GM19023 (cell line): ENCODE measurements around the gene KDM5A.
"Not testable (repeated sequence)": the region's sequence is repeated elsewhere in the genome, so short reads cannot be mapped to it uniquely, and the experiment has no call there.

Experiments
- ATAC-seq: cut with Tn5 transposase; IDR thresholded peaks from one replicate; pipeline ENCODE4 v1.9.1; 2021; ENCODE audit warnings: mild to moderate bottlenecking, moderate library complexity; ENCODE audit not compliant: unreplicated experiment

KDM5A gene

DNA sequence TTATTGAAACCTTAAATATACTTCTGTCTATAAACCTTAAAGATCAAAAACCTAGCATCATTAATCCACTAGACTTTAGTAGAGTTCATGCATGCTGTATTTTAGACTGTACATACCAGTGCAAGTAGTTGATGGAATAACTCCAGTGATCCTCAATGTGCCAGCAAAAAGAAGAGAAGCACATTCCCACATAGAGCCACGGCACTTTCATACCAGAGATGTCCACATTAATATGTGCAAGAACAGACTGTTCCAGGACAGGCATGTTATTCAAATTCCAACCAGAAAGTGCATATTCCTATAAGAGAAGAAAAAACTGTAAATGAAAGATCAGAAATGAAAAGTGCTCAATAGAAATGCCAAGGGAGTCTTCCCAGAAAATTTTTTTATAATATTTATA is 55.0 kb downstream of the KDM5A start:
- no peak for ATAC-seq

DNA sequence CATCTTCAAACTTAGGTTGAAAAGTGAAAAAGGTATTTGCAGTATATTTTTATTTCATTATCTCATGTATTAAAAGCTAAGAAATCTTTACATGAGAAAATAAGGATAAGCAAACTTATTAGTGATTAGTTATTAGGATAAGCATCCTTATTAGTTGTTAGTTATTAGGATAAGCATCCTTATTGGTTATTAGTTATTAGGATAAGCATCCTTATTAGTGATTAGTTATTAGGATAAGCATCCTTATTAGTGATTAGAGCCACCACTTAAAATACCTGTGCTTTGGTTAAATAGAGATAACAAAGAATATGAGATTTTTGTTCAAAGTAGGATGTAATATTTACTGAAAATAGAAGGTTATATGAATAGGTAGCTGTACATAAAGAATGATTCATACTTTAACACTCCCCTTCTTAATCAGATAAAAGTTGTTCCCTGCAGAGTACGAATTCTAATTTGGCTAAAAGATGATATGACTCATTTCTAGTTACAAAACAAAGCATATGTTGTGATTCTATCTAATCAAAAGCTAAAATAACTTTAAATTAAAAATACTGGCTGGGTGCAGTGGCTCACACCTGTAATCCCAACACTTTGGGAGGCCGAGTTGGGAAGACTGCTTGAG is 56.4 kb downstream of the KDM5A start:
- ATAC-seq, result no peak

DNA sequence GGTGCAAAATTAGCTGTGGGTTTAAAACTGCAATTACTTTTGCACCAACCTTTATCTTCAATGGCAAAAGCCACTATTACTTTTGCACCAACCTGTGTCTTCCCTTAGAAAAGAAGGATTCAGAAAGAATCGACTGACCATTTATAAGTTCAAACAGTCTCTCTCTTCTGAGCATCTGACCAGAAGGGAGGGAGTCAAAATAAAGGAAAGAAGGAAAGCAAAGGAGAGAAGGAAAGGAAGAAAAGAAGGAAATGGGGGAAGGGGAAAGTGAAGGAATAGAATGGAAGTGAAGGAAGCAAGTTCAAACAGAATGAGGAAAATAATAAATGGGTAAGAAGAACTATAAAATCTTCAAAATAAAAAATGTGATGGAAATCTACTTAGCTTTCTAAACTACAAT is 57.8 kb downstream of the KDM5A start:
- ATAC-seq, result no peak

DNA sequence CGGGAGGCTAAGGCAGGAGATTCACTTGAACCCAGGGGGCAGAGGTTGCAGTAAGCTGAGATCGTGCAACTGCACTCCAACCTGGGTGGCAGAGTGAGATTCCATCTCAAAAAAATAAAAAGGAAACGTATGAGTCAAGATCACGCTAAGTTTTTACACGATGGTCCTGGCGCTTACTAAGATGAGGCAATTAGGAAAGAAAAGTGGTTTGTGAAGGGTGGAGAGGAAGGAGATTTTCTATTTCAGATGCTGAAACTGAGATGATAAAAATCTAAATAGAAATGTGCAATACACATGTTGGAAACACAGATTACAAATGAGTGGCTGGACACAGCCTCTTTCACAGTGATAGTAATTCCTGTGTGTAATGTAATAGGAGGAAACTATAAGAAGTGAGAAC is 63.2 kb downstream of the KDM5A start:
- no peak for ATAC-seq

DNA sequence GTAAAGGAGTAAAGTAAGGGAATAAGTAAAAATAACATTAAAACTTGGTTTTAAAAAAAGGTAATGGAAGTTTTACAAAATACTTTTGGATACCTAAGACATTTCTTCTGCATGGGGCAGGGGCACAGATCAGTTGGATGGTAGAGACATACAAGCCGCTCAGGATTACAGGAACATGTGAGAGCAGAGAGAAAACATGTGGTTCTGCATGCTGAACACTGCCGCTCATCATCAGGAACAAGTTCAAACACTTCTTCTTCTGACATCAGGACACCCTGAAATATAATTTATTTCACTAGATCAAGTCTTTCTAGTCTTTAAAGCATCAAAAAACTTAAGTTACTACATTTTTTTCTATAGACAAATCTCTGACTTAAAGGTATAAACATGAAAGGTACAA is 65.6 kb downstream of the KDM5A start:
- no peak for ATAC-seq

DNA sequence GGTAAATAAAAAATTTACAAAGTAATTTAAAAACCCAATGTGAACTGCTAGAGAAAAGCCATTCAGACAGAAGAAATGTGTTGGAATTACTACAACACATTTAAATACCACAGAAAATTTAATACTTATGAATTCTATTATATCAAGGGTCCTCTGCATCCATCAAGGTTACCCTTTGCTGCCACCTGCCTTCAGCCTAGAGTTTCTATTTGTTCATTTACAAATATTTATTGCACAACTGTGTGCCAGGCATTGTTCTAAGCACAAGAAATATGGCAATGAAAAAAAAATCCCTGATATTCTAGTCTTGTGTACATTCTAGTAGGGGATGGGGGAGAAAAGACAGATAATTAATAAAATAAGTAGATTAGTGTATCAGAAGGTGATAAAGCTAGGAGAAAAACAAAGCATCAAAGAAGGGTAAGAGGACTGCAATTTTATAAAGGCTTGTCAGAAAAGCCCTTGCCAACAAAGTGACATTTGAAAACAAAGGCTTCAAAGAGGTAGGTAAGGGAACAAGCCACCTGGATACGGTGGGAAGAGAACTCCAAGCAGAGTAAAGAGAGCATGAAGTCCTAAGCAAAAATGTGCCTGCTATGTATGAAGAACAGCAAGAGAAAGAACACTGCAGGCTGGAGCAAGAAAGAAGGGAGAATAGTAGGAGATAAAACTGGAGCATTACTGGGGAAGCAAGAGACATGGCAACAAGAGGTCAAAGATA is 67.4 kb downstream of the KDM5A start:
- no peak for ATAC-seq

DNA sequence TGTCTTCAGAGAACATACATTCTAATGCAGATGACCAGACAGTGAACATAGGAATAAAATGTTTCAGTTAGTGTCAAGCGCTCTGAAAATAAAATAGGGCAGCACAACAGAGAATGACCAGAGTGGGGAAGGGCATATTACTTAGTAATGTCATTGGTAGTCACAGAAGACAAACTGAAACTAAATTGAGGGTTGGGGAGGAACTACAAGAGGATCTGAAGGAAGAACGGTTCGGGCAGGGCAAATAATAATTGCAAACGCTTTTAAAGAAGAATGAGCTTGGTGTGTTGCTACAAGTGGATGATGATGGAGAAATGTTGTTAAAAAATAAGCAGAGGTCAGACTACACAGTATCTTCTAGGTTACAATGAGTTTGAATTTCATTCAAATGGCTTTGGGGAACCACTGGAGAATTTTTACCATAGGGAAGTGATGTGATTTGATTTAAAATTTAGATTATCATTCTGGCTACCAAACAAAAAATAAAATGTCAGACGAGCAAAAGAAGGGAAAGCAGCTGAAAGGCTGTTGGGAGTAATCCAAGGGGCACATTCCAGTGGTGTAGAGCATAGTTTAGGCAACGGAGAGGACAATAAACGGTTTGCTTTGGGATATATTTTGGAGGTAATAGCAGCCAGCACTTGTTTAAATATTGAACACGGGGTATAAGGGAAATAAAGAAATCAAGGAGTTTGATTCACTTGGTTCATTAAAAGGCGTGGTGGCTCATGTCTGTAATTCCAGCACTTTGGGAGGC is 70.2 kb downstream of the KDM5A start:
- ATAC-seq, result no peak

DNA sequence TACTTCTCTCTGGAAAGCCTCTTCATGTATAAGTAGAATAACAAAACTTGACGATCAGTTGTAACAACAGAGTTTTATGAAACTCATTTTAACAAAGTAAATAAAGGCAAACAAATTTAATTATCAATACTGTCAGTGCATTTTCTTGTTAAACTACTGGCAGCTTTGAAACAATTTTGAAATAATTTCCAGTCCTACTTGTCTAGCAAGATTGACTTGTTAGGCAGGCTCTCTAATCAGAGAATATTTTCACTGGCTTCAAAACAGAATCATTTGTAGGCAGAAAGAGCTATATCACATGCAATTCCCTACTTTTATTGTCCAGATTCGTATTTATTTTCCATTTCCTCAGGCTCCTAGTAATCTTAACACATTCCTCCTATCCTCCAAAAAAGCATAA is 80.6 kb downstream of the KDM5A start:
- no peak for ATAC-seq

DNA sequence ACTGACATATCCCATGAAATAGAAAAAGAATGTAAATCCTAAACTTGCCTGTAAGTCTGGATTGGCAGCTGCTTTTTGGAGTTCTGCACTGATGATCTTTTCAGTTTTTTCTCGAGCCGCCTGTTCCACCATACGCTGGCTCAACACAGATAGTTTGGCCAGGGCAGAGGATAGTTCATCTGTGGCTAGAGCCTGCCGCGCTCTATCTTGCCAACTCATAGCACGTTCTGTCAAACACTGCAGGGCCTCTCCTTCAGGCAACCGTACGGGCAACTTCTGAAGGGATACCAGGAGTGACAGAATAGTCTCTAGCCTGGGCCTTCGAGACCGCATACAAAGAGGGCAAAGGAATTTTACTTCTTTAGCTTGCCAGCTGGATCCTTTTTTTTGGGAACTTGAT is 81.7 kb downstream of the KDM5A start:
- no peak for ATAC-seq

DNA sequence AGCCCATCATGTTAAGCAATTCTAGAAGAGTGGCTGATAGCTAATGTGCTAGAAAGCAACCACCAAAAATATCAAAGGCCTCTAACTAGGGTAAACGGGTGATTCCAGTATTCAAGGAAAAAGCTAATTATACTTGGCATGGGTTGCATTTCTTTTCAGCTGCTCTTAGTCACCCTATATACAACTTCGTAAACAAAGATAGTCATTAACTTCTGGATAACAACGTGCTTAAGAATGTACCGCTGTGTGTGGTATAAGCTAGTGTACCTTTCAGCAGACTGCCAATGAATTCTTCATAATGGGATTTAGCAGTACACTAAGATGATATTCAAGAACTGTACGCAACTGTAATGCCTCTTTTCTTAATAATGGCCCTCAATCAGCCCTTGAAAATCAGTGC is 84.3 kb downstream of the KDM5A start:
- no peak for ATAC-seq

DNA sequence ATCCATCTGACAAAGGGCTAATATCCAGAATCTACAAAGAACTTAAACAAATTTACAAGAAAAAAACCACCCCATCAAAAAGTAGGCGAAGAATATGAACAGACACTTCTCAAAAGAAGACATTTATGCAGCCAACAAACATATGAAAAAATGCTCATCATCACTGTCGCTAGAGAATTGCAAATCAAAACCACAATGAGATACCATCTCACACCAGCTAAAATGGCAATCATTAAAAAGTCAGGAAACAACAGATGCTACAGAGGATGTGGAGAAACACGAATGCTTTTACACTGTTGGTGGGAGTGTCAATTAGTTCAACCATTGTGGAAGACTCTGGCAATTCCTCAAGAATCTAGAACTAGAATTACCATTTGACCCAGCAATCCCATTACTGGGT is 86.4 kb downstream of the KDM5A start:
- ATAC-seq, result not testable (repeated sequence)

DNA sequence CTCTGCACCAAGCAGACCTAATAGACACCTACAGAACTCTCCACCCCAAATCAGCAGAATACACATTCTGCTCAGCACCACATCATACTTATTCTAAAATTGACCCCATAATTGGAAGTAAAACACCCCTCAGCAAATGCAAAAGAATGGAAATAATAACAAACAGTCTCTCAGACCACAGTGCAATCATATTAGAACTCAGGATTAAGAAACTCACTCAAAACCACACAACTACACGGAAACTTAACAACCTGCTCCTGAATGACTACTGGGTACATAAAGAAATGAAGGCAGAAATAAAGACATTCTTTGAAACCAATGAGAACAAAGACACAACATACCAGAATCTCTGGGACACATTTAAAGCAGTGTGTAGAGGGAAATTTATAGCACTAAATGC is 89.0 kb downstream of the KDM5A start:
- ATAC-seq, result not testable (repeated sequence)

DNA sequence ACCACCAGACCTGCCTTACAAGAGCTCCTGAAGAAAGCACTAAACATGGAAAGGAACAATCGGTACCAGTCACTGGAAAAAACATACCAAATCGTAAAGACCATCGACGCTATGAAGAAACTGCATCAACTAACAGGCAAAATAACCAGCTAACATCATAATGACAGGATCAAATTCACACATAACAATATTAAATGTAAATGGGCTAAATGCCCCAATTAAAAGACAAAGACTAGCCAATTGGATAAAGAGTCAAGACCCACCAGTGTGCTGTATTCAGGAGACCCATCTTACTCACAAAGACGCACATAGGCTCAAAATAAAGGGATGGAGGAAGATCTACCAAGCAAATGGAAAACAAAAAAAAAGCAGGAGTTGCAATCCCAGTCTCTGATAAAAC is 89.6 kb downstream of the KDM5A start:
- ATAC-seq, result not testable (repeated sequence)

DNA sequence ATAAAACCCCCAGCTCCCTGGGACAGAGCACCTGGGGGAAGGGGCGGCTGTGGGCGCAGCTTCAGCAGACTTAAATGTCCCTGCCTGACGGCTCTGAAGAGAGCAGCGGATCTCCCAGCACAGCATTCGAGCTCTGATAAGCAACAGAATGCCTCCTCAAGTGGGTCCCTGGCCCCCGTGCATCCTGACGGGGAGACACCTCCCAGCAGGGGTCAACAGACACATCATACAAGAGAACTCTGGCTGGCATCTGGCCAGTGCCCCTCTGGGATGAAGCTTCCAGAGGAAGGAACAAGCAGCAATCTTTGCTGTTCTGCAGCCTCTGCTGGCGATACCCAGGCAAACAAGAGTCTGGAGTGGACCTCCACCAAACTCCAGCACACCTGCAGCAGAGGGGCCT is 91.1 kb downstream of the KDM5A start:
- ATAC-seq, result not testable (repeated sequence)

DNA sequence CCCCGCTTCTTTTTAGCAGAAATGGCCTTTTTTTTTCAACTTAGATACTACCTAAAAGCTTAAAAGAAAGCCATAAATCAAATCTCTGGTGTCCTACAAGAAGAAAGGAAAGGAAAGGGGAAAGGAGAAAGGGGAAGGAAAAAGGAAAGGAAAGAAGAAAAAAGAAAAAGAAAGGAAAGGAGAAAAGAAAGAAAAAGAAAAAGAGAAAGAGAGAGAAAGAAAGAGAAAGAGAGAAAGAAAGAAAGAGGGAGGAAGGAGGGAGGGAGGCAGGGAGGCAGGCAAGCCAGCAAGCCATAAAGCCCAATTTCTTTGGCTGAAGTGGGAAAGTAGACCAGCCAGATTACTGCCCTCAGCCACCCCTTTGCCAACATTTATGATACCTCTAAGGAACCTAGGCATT is 94.0 kb downstream of the KDM5A start:
- ATAC-seq, result no peak

DNA sequence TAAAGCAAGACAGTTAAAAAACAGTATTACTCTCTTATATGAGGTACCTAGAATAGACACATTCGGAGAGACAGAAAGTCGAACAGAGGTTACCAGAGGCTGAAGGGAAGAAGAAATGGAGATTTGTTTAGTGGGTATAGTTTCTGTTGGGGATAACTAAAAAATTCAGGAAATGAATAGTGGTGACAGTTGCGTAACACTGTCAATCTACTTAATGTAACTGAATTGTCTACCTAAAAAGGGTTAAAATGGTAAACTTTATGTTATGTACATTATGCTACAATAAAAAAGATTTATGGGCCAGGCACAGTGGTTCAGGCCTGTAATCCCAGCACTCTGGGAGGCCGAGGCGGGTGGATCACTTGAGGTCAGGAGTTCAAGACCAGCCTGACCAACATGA is 95.9 kb downstream of the KDM5A start:
- no peak for ATAC-seq

DNA sequence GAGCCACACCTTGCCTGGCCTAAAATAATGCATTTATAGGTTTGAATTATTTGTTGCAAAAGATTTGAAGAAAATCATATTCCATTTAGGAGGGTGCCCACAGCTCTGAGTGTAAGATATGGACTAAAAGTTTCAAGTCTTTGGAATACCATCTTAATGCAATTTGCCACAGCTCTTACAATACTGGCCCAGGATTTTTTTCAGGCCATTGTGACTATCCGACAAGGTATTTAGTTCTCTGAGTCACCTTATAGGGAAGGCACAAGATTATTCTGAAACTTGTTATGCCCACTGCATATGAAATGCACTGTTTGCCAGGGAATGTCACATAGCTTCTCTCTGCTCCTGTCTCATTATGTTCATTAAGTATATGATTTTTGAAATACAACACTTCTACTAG is 96.9 kb downstream of the KDM5A start:
- ATAC-seq, result no peak

DNA sequence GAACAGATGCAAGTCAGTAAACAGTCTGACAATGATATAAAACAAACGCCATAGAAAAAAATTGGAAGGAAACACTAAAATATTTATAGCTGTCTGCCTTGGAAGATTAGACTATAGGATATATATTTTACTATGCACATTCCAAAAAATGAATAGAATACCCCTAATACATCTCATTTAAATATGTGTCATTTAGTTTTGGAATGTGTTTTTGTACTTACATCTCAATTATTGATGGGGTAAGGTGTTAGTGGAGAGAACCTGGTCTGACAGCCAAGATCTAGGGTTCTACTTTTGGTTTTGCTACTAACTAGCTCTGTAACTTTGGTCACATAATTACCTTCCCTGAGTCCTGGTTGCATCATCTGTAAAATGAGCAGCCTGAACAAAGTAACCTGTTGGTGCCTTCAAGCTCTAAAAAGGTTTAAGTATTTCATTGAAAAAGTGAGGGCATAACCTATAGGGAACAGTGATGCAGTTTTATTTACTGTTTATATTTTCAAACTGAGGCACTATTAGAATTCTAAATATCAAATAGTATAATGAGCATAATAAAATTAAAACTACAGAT is 97.9 kb downstream of the KDM5A start:
- ATAC-seq, result no peak

DNA sequence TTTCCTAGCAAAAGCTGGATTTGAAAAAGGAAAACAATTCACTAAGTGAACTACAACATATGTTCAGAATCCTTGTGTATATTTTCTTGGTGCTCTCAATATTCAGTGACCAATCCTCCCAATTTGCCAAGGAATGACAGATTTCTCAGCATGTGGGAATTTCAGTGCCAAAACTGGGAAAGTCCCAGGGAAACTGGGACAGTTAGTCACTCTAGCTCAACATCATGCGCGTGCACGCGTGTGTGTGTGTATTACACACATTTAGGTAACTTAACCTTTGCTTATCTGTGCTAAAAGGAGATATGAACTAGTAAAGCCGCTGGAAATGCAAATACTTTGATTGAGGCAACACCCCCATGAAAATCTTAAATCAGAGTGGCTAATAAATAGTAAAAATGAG is 100.4 kb downstream of the KDM5A start:
- no peak for ATAC-seq

DNA sequence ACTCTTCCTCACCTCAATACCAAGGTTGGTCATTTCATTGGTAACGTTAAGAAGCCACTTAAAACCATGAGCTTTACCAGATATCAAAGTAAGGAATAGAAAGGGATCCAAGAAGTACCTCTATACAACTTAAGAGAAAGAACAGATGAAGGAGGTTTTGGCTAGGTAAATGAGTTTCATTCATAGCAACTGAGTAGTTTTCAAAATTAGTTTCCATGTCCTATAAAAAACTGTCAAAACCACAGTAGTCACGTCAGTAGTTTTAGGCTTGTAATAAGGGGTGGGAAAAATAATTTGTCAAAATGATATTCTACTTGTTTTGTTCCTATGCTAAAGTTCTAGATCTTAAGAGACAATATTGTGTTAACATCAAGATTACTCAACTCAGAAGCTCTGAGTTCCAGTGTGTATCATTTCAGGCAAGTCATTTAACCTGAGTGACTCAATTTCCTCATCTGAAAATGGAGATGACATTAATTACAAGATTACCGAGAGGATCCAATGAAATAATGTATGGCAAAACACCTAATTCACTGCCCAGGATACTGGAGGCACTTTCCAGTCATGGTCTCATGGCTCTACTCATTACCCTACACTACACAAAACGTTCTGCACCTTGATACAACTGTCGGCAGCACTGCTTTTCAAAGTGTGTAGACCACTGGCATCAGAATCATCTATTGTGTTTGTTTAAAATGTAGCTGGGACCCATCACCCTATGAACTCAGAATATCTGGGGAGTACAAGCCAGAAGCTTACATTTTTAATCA is 102.4 kb downstream of the KDM5A start:
- no peak for ATAC-seq

DNA sequence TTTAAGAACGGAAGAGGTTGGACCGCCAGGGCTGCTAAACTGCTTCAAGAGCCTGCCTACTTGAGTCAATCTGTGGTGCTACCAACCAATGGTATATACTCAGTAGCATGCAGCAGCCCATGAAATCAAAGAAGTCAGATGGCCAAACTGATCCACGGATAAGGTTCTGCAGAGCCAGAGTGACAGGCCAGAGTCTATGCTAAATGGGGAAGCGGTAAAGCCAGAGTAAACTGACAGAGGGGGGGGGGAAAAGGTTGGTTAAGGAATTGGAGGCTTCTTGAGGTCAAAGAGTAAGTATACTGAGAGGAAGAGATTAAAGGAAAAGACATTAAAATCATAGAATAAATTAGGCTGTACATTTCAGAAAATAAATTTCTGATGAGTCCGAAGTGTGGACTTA is 111.1 kb downstream of the KDM5A start:
- no peak for ATAC-seq
